Measurements from ENCODE around the gene NOCT.
A peak's percentile ranks its signal among the peaks of the same experiment; 100 is the strongest.
"Not testable (repeated sequence)": the region's sequence is repeated elsewhere in the genome, so short reads cannot be mapped to it uniquely, and the experiment has no call there.

The NOCT gene, protein sequence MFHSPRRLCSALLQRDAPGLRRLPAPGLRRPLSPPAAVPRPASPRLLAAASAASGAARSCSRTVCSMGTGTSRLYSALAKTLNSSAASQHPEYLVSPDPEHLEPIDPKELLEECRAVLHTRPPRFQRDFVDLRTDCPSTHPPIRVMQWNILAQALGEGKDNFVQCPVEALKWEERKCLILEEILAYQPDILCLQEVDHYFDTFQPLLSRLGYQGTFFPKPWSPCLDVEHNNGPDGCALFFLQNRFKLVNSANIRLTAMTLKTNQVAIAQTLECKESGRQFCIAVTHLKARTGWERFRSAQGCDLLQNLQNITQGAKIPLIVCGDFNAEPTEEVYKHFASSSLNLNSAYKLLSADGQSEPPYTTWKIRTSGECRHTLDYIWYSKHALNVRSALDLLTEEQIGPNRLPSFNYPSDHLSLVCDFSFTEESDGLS

DNA sequence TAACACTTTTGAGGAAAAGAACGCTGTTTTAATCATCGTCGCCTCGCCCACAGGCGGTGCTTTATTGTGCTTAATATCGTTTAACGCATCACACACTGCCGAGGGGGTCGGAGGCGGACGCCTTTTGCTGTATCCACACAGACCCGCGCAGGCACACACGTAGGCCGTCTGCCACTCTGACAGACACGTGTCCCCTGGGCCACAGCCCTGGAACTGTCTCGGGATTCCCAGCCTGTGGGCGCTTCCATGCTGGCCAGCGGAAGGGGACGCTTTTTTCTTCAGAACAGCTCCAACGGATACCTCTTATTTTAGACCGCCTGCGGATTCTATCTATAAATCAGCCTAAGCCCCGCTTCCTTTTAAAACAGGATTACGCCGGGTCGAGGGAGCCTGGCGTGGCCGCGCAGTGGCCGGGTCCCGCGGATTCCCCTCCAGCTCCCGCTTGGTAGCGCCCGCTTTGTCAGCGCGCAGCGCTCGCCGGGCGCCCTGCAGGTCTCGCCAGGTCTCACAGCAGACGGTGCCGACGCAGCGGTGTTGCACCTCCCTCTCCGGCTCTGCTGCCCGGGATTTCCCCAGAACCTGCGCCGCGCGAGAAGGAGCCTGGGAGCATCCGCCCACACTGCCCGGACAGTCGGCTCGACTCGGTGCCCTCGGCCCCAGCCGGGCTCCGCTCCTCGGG lies at the start of gene NOCT:
Gene NOCT (plus strand): TSS at position 513 of the 679 bp plus-strand sequence. CDS start 201 bp downstream, outside the sequence.
- DNase-seq: peak; percentile 94

DNA sequence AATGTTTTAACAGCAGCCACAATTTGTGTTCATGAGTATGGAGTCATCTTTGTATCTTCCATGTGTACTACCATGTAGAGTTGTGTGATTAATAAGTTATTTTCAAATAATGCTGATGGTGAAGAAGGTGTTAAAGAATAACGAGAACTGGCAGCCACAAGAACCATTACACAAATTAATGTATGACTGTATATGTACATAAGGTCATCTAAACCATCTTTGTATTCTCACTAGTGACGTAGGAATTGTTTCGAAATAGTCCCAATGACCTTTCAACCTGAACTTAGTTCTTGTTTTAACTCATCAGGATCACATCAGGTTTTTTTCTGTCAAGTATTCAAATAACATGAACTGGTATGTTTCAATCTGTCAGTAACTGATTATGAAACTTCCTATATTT lies 48.3 kb upstream of the NOCT start:
- DNase-seq: no peak

- DNase-seq: peak; percentile 22
Observed at GRCh38 chr4:138972956-138973801, 42.4 kb upstream of the NOCT start.

DNA sequence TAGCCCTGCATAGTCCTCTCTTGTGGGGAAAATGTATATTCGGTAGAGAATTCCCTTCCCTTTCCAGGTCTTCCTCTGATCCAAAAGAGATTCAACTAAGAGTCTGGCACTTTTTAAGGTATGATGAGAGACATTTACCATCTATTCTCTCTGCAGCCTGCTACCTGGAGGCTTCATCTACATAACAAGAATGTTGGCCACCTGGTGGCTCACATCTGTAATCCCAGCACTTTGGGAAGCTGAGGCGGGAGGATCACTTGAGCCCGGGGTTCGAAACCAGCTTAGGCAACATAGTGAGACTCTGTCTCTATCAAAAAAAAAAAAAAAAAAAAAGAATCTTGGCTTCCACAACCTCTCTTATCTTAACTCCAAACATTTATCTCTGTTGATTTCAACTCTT lies 40.4 kb upstream of the NOCT start:
- DNase-seq: no peak

- DNase-seq: no peak
Observed at GRCh38 chr4:138976526-138976925, 39.1 kb upstream of the NOCT start.

GRCh38 chr4:138977524-138977923 lies 38.1 kb upstream of the NOCT start:
- DNase-seq: no peak

GRCh38 chr4:138978028-138978585 lies 37.5 kb upstream of the NOCT start:
- DNase-seq: no peak

DNA sequence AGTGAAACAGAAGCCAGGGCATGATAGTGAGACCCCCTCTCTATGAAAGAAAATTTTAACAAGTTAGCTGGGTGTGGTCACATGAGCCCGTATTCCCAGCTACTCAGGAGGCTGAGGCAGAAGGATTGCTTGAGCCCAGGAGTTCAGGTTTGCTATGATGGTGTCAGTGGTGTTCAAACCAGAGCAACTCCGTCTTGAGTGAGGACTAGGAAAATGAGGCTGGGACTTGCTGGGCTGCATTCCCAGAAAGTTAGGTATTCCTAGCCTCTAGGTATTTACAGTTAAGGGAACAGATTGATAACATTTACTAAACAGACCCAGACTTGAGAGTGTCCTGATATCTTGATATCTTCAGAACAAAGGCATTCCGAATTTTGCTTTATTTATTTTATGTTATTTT lies 37.0 kb upstream of the NOCT start:
- no peak for DNase-seq

DNA sequence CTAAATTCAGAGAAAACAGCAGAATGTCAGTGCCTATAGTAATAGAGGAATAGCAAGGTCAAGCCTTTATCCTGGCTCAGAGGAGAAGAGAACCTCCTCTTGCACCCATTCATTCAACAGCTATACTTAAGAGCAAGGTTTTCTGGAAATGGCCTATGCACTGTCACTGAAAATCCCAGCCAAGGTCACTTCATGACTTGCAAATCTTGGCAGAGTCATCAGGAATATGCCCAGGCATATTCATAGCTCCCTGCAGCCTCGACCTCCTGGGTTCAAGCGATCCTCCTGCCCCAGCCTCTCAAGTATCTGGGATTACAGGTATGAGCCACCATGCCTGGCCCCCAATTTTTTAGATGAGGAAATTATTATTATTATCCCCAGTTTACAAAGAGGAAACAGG lies 35.8 kb upstream of the NOCT start:
- DNase-seq: no peak

DNA sequence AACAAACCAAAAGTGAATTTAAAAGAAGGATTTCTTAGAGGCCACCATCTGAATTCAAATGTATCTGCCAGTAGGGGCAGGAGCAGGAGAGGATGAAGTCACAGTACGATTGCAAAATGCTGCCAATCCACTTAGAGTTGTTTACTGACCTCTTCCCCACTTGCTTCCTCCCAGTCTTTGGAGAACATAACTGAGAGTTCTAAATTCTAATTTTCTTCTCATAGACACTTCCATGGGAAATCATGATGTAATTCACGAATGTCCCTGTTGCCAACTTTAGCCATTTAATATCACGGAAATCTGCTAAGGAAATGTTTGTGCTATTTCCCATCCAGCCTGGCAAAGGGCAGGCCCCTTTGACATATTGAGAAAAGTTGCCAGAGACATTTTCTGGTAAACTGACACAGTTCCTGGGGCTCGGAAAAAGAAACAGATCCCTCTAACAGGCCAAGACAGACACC lies 33.6 kb upstream of the NOCT start:
- DNase-seq: peak; percentile 37

GRCh38 chr4:138982754-138983153 lies 32.8 kb upstream of the NOCT start:
- no peak for DNase-seq

DNA sequence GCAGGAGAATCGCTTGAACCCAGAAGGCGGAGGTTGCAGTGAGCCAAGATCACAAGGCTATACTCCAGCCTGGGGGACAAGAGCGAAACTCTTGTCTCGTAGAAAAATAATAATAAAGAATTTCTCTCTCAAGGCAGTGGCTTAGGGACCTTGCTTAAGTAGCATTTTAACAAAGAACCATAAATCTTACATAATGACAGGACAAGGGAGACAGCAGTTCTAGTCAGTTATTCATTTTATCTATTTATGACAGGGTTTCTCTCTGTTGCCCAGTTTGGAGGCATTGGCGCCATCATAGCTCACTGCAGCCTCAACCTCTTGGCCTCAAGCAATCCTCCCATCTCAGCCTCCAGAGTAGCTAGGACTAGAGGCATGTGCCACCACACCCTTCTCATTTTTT lies 31.9 kb upstream of the NOCT start:
- no peak for DNase-seq

- DNase-seq: no peak
Observed at GRCh38 chr4:138984647-138985046, 30.9 kb upstream of the NOCT start.

GRCh38 chr4:138992676-138993075 lies 22.9 kb upstream of the NOCT start:
- DNase-seq: no peak

DNA sequence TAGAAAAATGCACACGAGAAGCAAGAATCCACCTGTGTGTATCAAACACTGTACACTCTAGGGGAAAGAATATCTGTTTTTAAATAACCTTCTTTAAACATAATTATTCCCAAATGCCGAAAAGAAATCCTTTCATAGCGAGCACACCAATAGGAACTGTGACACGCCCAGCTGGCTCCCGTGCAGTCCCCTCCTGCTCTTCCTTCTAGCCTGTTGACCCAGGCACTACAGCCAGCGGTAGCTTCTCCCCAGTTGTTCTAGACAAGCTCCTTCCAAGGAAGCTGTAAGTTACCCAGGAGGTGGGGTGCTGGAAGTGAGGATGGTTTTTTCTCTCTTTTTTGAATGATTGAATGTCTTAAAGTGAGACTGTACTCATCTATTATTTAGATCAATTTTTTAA lies 19.5 kb upstream of the NOCT start:
- no peak for DNase-seq

DNA sequence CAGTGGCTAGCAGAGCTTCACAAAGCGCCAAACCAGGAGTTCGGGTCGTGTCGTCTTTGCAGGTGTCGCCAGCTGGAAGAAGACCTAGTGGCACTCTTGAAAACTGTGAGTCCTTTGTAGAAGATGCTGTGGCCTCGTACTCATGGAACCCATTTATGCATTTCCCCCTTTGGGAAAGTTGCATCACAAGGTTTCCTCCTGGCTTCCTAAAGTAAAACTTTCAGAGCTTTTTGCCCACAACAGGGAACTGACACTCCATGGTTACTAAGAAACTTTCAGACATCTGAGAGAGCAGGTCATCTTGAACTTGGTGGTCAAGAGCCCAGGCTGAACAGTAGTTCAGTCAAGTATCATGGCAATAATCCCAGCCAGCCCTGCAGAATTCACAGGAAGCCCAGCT lies 15.9 kb upstream of the NOCT start:
- DNase-seq: no peak

- DNase-seq: not testable (repeated sequence)
Observed at GRCh38 chr4:139000134-139000533, 15.4 kb upstream of the NOCT start.

DNA sequence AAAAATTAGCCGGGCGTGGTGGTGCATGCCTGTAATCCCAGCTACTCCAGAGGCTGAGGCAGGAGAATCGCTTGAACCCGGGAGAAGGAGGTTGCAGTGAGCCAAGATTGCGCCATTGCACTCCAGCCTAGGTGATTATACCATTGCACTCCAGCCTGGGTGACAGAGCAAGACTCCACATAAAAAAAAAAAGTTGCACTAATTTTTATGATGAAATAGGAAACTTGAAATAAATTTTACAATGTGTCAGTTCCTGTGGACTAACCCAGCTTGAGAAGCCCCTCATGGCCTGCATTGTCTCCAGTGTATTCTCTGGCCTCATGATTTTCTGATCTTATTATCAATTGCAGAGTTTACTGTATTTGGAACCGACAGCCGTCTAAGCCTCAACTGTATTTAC lies 14.2 kb upstream of the NOCT start:
- DNase-seq: not testable (repeated sequence)

GRCh38 chr4:139003668-139004067 lies 11.9 kb upstream of the NOCT start:
- DNase-seq: not testable (repeated sequence)

- DNase-seq: no peak
Observed at GRCh38 chr4:139005774-139006173, 9.8 kb upstream of the NOCT start.

GRCh38 chr4:139007640-139008039 lies 7.9 kb upstream of the NOCT start:
- DNase-seq: no peak

GRCh38 chr4:139008278-139008677 lies 7.3 kb upstream of the NOCT start:
- DNase-seq: not testable (repeated sequence)

DNA sequence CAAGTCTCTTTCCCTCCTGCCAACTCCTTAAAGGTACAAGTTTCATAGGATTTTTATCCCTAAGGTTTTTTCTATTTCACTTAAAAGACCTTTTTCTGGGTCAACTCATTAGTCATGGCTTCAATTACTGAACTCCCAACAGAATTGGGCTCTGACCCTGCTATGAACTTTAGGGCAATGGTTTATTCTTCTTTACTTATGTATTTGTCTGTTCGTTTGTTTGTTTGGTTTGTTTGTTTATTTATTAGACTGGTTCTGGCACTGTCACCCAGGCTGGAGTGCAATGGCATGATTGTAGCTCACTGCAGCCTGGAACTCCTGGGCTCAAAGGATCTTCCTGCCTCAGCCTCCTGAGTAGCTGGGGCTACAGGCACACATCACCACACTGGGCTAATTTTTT lies 5.9 kb upstream of the NOCT start:
- no peak for DNase-seq

All from NCI-H82 (cell line).